Right lobe of liver (tissue), 6 donors: Measurements from ENCODE around the gene SMG1. TPM values are rescaled to one million over a fixed set of nuclear protein-coding genes. Genes with fewer than 3 reads are reported as not detected.

Experiments
- ATAC-seq, 4 donors: fragments of 200-7000 bp; cut with Tn5 transposase; one replicate each; pipeline ENCODE4 v1.9.1; 2020; ENCODE audit warnings: mild to moderate bottlenecking in 4 of 4, moderate library complexity in 4 of 4
- DNase-seq, 3 donors: peaks; one replicate each; pipeline ENCODE4 v3.0.0-alpha.2; 2020
- H3K27ac ChIP-seq, 3 donors: fragments of 200-600 bp; one replicate each; pipeline ENCODE4 v1.8.0; 2022
- H3K27me3 ChIP-seq, 2 donors: fragments of 200-600 bp; one replicate each; pipeline ENCODE4 v1.8.0; 2022
- H3K36me3 ChIP-seq, 4 donors: fragments of 200-600 bp; sonication (generic) in 1 of 4; one replicate each; pipeline versions ENCODE4 v1.5.1 to v1.8.0; 2017 to 2022; ENCODE audit warnings: control low read depth in 1 of 4
- H3K4me1 ChIP-seq, 4 donors: fragments of 200-600 bp; sonication (generic) in 1 of 4; one replicate each; pipeline versions ENCODE4 v1.5.1 to v1.8.0; 2017 to 2022; ENCODE audit warnings: control low read depth in 1 of 4
- H3K4me3 ChIP-seq, 3 donors: fragments of 200-600 bp; one replicate each; pipeline ENCODE4 v1.8.0; 2022
- H3K9me3 ChIP-seq, 4 donors: fragments of 200-600 bp; sonication (generic) in 1 of 4; one replicate each; pipeline versions ENCODE4 v1.5.1 to v1.8.0; 2017 to 2022; ENCODE audit warnings: control low read depth in 1 of 4
- POLR2A ChIP-seq: fragments of 450-650 bp; IDR thresholded peaks from one replicate; pipeline ENCODE4 v1.6.1; 2017; ENCODE audit warnings: antibody characterized with exemption, mild to moderate bottlenecking
- WGBS: methylation state at CpG from one replicate; pipeline ENCODE4 v1.1.6; 2018; ENCODE audit warnings: low coverage, low lambda C conversion rate; ENCODE audit not compliant: insufficient coverage; ENCODE audit errors: missing lambda C conversion rate; 5-methylcytosine and 5-hydroxymethylcytosine counted together
- intact Hi-C, 2 donors: fragments of 100-400 bp; cut with DNase I; formaldehyde crosslinking; loops; one replicate each; pipeline versions ENCODE4 v1.11.2 to v1.14.1; 2022
- total RNA-seq, 6 experiments: library from RNA; depleted of rRNA in 2 of 6; stranded (reverse); fragments of >200 nt in 2 of 6; fragmentation: NEBNext Ultra II Directional in 3 of 6; extraction: Animal tissue kit (Norgen Biotek cat#: 25700) in 3 of 6; gene quantifications; one replicate each; pipeline versions ENCODE4 v1.1.0 to v1.2.4, GENCODE V29; 2016 to 2023
- TF ChIP-seq, protein P1 (sequence below), 4 donors: fragments of 200-600 bp in 3 of 4; fragments of 450-650 bp in 1 of 4; IDR thresholded peaks; one replicate each; pipeline versions ENCODE4 v1.5.1 to v1.8.0; 2016 to 2022; ENCODE audit warnings: antibody characterized with exemption in 4 of 4, mild to moderate bottlenecking in 2 of 4
- donor health status: DM: no; HTN: yes; CAD: no.
- donor health status: DM: no; HTN: no; CAD: no.
- donor health status: DM: no; HTN: no; CAD: no.
- donor health status: DM: no; HTN: yes; CAD: no.
- donor health status: DM: no; HTN: yes; CAD: no.

SMG1 gene
- total RNA-seq, 6 experiments from 2014 or later: 29.6 to 45.9 (median 33.8) TPM

GRCh38 chr16:18829251-18829650 is 97.0 kb downstream of the SMG1 start:
- DNase-seq (no peak), ATAC-seq (no peak)
- WGBS: 78% methylated on average over 5 of the region's 6 CpGs
- H3K4me1 ChIP-seq: peaks cover 0 to 6% (median 0%) of the 10 kb centered on the region in 4 donors
- no peak for TF ChIP-seq POLR2A
- TF ChIP-seq, protein P1, sequence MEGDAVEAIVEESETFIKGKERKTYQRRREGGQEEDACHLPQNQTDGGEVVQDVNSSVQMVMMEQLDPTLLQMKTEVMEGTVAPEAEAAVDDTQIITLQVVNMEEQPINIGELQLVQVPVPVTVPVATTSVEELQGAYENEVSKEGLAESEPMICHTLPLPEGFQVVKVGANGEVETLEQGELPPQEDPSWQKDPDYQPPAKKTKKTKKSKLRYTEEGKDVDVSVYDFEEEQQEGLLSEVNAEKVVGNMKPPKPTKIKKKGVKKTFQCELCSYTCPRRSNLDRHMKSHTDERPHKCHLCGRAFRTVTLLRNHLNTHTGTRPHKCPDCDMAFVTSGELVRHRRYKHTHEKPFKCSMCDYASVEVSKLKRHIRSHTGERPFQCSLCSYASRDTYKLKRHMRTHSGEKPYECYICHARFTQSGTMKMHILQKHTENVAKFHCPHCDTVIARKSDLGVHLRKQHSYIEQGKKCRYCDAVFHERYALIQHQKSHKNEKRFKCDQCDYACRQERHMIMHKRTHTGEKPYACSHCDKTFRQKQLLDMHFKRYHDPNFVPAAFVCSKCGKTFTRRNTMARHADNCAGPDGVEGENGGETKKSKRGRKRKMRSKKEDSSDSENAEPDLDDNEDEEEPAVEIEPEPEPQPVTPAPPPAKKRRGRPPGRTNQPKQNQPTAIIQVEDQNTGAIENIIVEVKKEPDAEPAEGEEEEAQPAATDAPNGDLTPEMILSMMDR (IDR thresholded peaks at IDR 0.05): no peak
- H3K4me3 ChIP-seq: no peak overlapping the region
- peaks cover 7 to 67% (median 43%) of the 10 kb centered on the region in 4 donors for H3K36me3 ChIP-seq
- no peaks in the 10 kb centered on the region for H3K9me3 ChIP-seq
- intact Hi-C loops: no loop called here
- H3K27ac ChIP-seq: no peak overlapping the region
- no peaks in the 10 kb centered on the region for H3K27me3 ChIP-seq

DNA sequence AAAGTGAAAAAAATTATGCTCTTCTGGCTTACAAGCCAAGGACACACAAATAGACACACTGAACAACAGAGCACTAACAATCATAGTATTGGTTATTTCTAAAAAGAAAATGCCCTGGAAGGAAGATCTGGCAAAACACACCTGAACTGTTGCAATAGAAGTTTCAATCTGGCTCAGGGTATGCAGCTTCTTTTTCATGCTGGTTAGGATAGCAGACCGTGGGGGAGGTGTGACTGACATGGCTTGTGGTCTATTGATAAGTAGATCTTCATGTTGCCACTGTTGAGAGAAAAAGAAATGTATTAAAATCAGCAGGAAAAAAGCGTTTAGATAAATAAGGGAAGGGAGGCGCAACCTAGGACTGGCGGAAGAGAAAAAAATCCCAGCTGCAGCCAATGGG is 98.3 kb downstream of the SMG1 start:
- WGBS: 78% methylated on average over 4 of the region's 4 CpGs
- intact Hi-C loops: no loop called here
- TF ChIP-seq, protein P1 (IDR thresholded peaks at IDR 0.05): no peak
- TF ChIP-seq POLR2A: no peak
- Histone ChIP-seq H3K27ac (no peak overlapping the region), H3K9me3 (no peaks in the 10 kb centered on the region), H3K36me3 (peaks cover 7 to 55% (median 32%) of the 10 kb centered on the region in 4 donors), H3K27me3 (no peaks in the 10 kb centered on the region), H3K4me3 (no peak overlapping the region), H3K4me1 (peaks cover 0 to 6% (median 0%) of the 10 kb centered on the region in 4 donors)
- ATAC-seq (peak in 3 of 4 donors; percentile 62 to 89 (median 76)), DNase-seq (peak in 1 of 3 donors; percentile 56)

DNA sequence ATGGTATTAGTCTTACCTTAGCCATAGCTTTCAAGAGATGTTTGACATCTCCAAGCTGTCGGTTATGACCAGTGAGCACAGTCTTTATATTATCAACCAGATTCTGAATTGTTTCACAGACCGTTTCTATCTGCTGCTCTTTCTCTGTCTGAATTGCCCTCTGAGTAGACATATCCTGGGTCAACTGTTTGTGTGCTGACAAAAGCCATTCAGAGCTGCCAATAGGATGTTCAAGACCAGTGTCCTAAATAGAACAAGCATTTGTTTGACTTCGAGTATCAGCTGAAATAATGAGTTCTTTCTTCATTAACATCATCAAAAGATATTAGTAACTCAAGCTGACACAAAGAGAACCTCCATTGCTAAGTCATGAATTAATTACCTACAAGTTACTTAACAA is 109.9 kb downstream of the SMG1 start:
- H3K27ac ChIP-seq: no peak overlapping the region
- H3K27me3 ChIP-seq: no peaks in the 10 kb centered on the region
- intact Hi-C loops: no loop called here
- DNase-seq: no peak
- no peak overlapping the region for H3K4me3 ChIP-seq
- ATAC-seq: no peak
- peaks cover 6 to 75% (median 21%) of the 10 kb centered on the region in 4 donors for H3K36me3 ChIP-seq
- no peaks in the 10 kb centered on the region for H3K9me3 ChIP-seq
- no peaks in the 10 kb centered on the region for H3K4me1 ChIP-seq
- 83% methylated on average over 3 of the region's 3 CpGs for WGBS
- no peak for TF ChIP-seq POLR2A

GRCh38 chr16:18811925-18812324 is 114.3 kb downstream of the SMG1 start:
- no peak for TF ChIP-seq POLR2A
- TF ChIP-seq, protein P1 (IDR thresholded peaks at IDR 0.05): no peak
- WGBS: 96% methylated on average over 3 of the region's 3 CpGs
- peaks cover 20 to 78% (median 44%) of the 10 kb centered on the region in 4 donors for H3K36me3 ChIP-seq
- no peaks in the 10 kb centered on the region for H3K27me3 ChIP-seq
- no peak overlapping the region for H3K4me3 ChIP-seq
- ATAC-seq: no peak
- H3K4me1 ChIP-seq: no peaks in the 10 kb centered on the region
- no peak for DNase-seq
- H3K9me3 ChIP-seq: no peaks in the 10 kb centered on the region
- intact Hi-C loops: no loop called here
- no peak overlapping the region for H3K27ac ChIP-seq

- DNase-seq (no peak), ATAC-seq (no peak)
- Histone ChIP-seq H3K27ac (no peak overlapping the region), H3K36me3 (peaks cover 14 to 52% (median 38%) of the 10 kb centered on the region in 4 donors), H3K9me3 (no peaks in the 10 kb centered on the region), H3K4me1 (no peaks in the 10 kb centered on the region), H3K27me3 (no peaks in the 10 kb centered on the region), H3K4me3 (no peak overlapping the region)
- TF ChIP-seq POLR2A: no peak
- TF ChIP-seq, protein P1 (IDR thresholded peaks at IDR 0.05): no peak
- intact Hi-C loops: loop anchor here in 1 of 2 donors (10.0 kb wide), 1 partner anchor 156 kb away; no protein-coding TSS in a partner anchor
- WGBS: 92% methylated on average over 12 of the region's 13 CpGs
These were observed 117.0 kb downstream of the SMG1 start for GRCh38 chr16:18809165-18809564.
